DMS53 treated with DMSO at 0.1 percent for 48 hours (cell line): ENCODE data around the gene CDC25C.

Experiments
- DNase-seq: peaks from one replicate; lab custom pipeline; 2025; ENCODE audit not compliant: unreplicated experiment; lab: John Stamatoyannopoulos, UW

CDC25C gene

GRCh38 chr5:138331449-138332368, at the start of gene CDC25C:
Gene CDC25C (minus strand): TSS chr5:138331804. CDS start chr5:138331180, 624 bp downstream.
- DNase-seq, result peak; percentile 99

GRCh38 chr5:138372653-138373052, 41.0 kb upstream of the CDC25C start:
- no peak for DNase-seq

- no peak for DNase-seq
Measured at GRCh38 chr5:138372225-138372624, 40.6 kb upstream of the CDC25C start.

GRCh38 chr5:138371454-138371853, 39.9 kb upstream of the CDC25C start:
- DNase-seq, result no peak

- DNase-seq, result no peak
Measured at GRCh38 chr5:138370537-138370936, 38.9 kb upstream of the CDC25C start.

- DNase-seq, result no peak
Measured at GRCh38 chr5:138369706-138370105, 38.1 kb upstream of the CDC25C start.

GRCh38 chr5:138369261-138369660, 37.7 kb upstream of the CDC25C start:
- no peak for DNase-seq

GRCh38 chr5:138366632-138367382, 35.2 kb upstream of the CDC25C start:
- DNase-seq, result no peak

- DNase-seq, result no peak
Measured at GRCh38 chr5:138364576-138364975, 33.0 kb upstream of the CDC25C start.

GRCh38 chr5:138360941-138361452, 29.4 kb upstream of the CDC25C start:
- DNase-seq, result no peak

- no peak for DNase-seq
Measured at GRCh38 chr5:138359621-138360020, 28.0 kb upstream of the CDC25C start.

GRCh38 chr5:138354926-138355378, 23.3 kb upstream of the CDC25C start:
- DNase-seq, result no peak

GRCh38 chr5:138354387-138354786, 22.8 kb upstream of the CDC25C start:
- no peak for DNase-seq

GRCh38 chr5:138353560-138354080, 22.0 kb upstream of the CDC25C start:
- no peak for DNase-seq

GRCh38 chr5:138352722-138353559, 21.3 kb upstream of the CDC25C start:
- DNase-seq, result peak; percentile 25

GRCh38 chr5:138352071-138352721, 20.6 kb upstream of the CDC25C start, which contains the start of gene KDM3B:
Gene KDM3B (plus strand): TSS chr5:138352685. CDS start chr5:138352796, 111 bp downstream.
- DNase-seq, result peak; percentile 82

GRCh38 chr5:138351517-138351916, 19.9 kb upstream of the CDC25C start:
- DNase-seq, result no peak

- DNase-seq, result no peak
Measured at GRCh38 chr5:138351056-138351455, 19.5 kb upstream of the CDC25C start.

GRCh38 chr5:138350563-138350890, 18.9 kb upstream of the CDC25C start:
- DNase-seq, result no peak
